ENCODE measurements around the gene PCDHB9.
"Not testable (repeated sequence)": the region's sequence is repeated elsewhere in the genome, so short reads cannot be mapped to it uniquely, and the experiment has no call there.

Gene PCDHB9

DNA sequence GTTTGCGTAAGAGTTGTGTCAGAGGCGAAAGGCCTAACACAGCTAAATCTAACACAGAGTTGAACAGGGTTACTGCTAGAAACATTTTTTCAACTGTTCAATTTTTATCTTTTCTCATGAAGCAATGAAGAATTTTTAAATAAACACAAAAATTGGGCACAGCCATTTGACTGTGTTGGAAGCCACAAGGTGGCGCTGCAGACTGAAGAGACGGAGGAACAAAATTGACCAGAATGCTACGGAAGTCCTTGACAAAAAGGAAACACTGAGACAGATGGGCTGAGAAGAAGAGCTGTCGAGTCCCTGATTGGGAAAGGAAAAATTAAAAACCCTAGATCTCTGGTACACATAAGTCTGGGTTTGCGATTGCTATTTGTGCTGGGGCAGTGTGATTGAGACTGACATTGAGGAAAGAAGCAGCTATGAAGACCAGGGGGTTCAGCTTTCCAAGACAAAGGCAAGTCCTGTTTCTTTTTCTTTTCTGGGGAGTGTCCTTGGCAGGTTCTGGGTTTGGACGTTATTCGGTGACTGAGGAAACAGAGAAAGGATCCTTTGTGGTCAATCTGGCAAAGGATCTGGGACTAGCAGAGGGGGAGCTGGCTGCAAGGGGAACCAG is at the start of gene PCDHB9:
Gene PCDHB9 (plus strand): TSS at position 265 of the 616 bp plus-strand sequence. CDS start 158 bp downstream, at position 423.
- in situ Hi-C loops (cut with HindIII; ENCODE audit: low sequenced_read_pairs): no loop called here

DNA sequence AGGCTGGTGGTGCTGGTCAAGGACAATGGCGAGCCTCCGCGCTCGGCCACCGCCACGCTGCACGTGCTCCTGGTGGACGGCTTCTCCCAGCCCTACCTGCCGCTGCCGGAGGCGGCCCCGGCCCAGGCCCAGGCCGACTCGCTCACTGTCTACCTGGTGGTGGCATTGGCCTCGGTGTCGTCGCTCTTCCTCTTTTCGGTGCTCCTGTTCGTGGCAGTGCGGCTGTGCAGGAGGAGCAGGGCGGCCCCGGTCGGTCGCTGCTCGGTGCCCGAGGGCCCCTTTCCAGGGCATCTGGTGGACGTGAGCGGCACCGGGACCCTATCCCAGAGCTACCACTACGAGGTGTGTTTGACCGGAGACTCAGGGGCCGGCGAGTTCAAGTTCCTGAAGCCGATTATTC is 49.6 kb upstream of the PCDHB9 start:
- in situ Hi-C loops (cut with HindIII; ENCODE audit: low sequenced_read_pairs): not testable (repeated sequence)

DNA sequence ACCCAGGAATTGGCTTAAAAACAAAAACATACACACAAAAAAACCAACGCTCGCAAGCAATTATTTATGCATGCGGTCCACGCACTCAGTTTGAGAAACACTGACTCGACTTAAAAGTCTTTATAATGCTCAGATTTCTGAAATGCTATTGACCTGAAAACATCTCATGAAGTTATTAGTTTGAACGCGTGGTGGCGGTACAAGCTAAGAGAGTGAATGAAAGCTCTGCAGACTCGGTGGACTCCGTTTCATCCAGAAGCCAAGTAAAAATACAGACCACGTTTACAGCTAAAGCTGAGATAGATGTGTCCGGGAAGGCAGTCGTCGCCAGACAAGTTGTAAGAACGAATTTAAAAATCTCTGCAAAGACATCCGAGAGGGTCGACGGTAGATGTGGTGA is 37.1 kb upstream of the PCDHB9 start, which contains the start of gene PCDHB6:
Gene PCDHB6 (plus strand): TSS at position 246 of the 400 bp plus-strand sequence. CDS start 201 bp downstream, outside the sequence.
- in situ Hi-C loops (cut with HindIII; ENCODE audit: low sequenced_read_pairs): no loop called here

DNA sequence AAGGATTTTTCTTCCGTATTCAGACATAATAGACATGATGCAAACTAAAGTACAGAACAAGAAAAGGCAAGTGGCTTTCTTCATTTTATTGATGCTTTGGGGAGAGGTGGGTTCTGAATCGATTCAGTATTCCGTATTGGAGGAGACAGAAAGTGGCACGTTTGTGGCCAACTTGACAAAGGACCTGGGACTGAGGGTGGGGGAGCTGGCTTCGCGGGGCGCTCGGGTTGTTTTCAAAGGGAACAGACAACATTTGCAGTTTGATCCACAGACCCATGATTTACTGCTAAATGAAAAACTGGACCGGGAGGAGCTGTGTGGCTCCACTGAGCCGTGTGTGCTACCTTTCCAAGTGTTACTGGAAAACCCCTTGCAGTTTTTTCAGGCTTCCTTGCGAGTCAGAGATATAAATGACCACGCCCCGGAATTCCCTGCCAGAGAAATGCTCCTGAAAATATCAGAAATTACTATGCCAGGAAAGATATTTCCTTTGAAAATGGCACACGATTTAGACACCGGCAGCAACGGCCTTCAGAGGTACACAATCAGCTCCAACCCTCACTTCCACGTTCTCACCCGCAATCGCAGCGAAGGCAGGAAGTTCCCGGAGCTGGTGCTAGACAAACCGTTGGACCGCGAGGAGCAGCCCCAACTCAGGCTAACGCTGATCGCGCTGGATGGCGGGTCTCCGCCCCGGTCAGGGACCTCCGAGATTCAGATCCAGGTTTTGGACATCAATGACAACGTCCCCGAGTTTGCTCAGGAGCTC is 36.6 kb upstream of the PCDHB9 start:
- in situ Hi-C loops (cut with HindIII; ENCODE audit: low sequenced_read_pairs): no loop called here

DNA sequence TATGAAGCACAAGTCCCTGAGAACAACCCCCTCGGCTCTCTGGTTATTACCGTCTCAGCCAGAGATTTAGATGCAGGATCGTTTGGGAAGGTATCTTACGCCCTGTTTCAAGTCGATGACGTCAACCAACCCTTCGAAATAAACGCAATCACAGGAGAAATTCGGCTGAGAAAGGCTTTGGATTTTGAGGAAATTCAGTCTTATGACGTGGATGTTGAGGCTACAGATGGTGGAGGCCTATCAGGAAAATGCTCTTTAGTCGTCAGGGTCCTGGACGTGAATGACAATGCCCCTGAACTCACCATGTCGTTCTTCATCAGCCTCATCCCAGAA is 36.0 kb upstream of the PCDHB9 start:
- in situ Hi-C loops (cut with HindIII; ENCODE audit: low sequenced_read_pairs): no loop called here

DNA sequence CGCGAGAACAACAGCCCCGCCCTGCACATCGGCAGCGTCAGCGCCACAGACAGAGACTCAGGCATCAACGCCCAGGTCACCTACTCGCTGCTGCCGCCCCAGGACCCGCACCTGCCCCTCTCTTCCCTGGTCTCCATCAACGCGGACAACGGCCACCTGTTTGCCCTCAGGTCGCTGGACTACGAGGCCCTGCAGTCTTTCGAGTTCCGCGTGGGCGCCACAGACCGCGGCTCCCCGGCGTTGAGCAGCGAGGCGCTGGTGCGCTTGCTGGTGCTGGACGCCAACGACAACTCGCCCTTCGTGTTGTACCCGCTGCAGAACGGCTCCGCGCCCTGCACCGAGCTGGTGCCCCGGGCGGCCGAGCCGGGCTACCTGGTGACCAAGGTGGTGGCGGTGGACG is 35.3 kb upstream of the PCDHB9 start:
- in situ Hi-C loops (cut with HindIII; ENCODE audit: low sequenced_read_pairs): not testable (repeated sequence)

DNA sequence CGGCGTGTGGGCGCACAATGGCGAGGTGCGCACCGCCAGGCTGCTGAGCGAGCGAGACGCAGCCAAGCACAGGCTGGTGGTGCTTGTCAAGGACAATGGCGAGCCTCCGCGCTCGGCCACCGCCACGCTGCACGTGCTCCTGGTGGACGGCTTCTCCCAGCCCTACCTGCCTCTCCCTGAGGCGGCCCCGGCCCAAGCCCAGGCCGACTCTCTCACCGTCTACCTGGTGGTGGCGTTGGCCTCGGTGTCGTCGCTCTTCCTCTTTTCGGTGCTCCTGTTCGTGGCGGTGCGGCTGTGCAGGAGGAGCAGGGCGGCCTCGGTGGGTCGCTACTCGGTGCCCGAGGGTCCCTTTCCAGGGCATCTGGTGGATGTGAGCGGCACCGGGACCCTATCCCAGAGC is 34.9 kb upstream of the PCDHB9 start:
- in situ Hi-C loops (cut with HindIII; ENCODE audit: low sequenced_read_pairs): not testable (repeated sequence)

DNA sequence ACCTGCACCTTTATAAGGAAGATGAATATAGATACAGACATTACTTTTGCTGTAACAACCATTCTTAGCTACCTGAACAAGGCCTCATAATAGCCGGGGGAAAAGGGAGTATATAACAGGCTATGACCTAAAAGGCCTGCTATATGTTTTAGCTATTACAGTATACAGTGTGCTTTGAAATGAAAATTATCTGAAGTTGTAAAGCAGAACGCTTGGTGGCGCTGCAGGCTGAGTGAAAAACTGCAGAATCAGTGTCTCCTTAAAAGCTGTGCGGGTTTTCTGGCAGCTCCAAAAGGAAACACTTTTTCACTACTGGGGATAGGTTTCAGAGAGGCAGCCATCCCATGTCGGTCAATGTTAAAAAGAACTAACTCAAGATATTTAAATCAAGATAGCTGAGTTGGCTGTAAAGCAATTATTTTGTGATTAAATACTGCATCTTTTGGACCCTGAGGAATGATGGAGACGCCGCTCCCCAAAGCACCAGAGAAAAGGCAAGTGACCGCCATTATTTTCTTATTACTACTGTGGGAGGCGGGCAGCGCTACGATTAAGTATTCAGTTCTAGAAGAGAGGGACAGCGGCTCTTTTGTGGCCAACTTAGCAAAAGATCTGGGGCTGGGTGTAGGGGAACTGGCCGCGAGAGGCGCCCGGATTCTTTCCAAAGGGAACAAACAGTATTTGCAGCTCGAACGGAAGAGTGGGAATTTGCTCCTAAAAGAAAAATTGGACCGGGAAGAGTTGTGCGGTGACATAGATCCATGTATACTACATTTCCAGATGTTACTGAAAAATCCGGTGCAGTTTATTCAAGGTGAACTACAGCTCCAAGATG is 31.2 kb upstream of the PCDHB9 start:
- in situ Hi-C loops (cut with HindIII; ENCODE audit: low sequenced_read_pairs): no loop called here

DNA sequence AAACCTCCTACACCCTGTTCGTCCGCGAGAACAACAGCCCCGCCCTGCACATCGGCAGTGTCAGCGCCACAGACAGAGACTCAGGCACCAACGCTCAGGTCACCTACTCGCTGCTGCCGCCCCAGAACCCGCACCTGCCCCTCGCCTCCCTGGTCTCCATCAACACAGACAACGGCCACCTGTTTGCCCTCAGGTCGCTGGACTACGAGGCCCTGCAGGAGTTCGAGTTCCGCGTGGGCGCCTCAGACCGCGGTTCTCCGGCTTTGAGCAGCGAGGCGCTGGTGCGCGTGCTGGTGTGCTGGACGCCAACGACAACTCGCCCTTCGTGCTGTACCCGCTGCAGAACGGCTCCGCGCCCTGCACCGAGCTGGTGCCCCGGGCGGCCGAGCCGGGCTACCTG is 29.6 kb upstream of the PCDHB9 start:
- in situ Hi-C loops (cut with HindIII; ENCODE audit: low sequenced_read_pairs): not testable (repeated sequence)

DNA sequence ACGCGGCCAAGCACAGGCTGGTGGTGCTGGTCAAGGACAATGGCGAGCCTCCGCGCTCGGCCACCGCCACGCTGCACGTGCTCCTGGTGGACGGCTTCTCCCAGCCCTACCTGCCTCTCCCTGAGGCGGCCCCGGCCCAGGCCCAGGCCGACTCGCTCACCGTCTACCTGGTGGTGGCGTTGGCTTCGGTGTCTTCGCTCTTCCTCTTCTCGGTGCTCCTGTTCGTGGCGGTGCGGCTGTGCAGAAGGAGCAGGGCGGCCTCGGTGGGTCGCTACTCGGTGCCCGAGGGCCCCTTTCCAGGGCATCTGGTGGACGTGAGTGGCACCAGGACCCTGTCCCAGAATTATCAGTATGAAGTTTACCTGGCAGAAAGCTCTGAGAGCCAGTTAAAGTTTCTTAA is 29.1 kb upstream of the PCDHB9 start:
- in situ Hi-C loops (cut with HindIII; ENCODE audit: low sequenced_read_pairs): not testable (repeated sequence)

DNA sequence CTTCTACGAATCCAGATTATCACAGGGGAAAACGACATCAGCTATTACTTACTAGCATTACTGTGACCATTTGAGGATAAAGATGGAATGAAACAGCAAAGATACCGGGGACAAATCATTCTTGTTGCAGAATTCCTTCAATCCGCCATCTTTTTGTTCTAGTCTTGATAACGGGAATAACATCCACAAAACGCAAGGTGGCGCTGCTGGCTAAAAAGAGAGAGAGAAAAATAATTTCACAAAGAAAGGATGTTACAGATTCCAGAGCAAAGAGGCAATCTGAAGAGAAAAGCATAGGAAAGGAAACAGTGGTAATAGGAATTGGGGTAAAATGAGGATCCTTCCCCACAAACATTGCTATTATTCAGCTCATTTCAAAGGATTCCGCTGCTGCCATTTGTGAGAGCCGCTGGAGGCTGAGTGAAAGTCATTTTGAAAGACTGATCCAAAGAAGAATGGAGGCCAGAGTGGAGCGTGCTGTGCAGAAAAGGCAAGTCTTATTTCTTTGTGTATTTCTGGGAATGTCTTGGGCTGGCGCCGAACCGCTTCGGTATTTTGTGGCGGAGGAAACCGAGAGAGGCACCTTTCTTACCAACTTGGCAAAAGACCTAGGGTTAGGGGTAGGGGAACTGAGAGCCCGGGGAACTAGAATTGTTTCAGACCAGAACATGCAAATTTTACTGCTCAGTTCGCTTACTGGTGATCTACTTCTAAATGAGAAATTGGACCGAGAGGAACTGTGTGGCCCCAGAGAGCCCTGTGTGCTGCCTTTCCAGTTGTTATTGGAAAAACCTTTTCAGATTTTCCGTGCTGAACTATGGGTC is 14.4 kb upstream of the PCDHB9 start, which contains the start of gene PCDHB7:
Gene PCDHB7 (plus strand): TSS at position 264 of the 824 bp plus-strand sequence. CDS start 192 bp downstream, at position 456.
- in situ Hi-C loops (cut with HindIII; ENCODE audit: low sequenced_read_pairs): no loop called here

DNA sequence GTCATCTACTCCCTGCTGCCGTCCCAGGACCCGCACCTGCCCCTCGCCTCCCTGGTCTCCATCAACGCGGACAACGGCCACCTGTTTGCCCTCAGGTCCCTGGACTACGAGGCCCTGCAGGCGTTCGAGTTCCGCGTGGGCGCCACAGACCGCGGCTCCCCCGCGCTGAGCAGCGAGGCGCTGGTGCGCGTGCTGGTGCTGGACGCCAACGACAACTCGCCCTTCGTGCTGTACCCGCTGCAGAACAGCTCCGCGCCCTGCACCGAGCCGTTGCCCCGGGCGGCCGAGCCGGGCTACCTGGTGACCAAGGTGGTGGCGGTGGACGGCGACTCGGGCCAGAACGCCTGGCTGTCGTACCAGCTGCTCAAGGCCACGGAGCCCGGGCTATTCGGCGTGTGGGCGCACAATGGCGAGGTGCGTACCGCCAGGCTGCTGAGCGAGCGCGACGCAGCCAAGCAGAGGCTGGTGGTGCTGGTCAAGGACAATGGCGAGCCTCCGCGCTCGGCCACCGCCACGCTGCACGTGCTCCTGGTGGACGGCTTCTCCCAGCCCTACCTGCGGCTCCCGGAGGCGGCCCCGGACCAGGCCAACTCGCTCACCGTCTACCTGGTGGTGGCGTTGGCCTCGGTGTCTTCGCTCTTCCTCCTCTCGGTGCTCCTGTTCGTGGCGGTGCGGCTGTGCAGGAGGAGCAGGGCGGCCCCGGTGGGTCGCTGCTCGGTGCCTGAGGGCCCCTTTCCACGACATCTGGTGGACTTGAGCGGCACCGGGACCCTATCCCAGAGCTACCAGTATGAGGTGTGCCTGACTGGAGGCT is 12.5 kb upstream of the PCDHB9 start:
- in situ Hi-C loops (cut with HindIII; ENCODE audit: low sequenced_read_pairs): loop anchor here (5.0 kb wide), 1 partner anchor 63 kb away; no protein-coding TSS in a partner anchor

DNA sequence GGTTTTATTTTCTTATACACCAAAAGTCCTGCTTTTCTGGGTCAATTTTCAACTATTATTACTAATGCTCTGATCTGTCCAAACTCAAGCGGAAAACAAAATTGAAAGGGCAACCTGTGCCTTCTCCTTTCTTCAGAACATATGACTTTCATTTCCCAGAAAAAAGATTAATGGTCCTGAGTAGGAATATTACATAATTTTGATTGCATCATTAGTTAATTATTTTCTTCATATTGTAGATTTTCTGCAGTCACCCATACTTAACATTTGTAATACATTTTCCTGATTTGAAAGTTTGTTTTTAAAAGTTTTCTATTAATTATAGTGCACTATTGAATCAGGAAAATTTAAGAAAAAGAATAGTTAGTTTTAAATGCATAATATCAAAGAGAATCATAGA is 11.0 kb upstream of the PCDHB9 start:
- in situ Hi-C loops (cut with HindIII; ENCODE audit: low sequenced_read_pairs): loop anchor here (5.0 kb wide), 1 partner anchor 61 kb away; no protein-coding TSS in a partner anchor

DNA sequence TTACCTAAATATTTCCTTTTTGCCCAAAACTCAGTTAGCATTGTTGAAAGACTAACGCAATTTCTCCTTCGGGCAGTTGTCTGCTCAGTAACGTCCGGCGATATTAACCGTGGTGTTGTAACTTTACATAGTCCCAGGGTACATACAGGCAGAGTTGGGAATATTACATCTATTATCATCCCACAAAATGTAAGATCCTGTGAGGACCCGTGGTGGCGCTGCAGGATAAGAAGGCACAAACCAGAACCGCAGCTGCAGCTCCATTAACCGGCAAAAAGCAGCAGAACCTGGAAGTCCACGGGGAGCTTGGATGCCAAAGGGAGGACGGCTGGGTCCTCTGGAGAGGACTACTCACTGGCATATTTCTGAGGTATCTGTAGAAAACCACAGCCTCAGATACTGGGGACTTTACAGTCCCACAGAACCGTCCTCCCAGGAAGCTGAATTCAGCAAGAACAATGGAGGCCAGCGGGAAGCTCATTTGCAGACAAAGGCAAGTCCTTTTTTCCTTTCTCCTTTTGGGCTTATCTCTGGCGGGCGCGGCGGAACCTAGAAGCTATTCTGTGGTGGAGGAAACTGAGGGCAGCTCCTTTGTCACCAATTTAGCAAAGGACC is 9.3 kb upstream of the PCDHB9 start, which contains the start of gene PCDHB8:
Gene PCDHB8 (plus strand): TSS at position 214 of the 615 bp plus-strand sequence. CDS start 245 bp downstream, at position 459.
- in situ Hi-C loops (cut with HindIII; ENCODE audit: low sequenced_read_pairs): loop anchor here (5.0 kb wide), 1 partner anchor 60 kb away; no protein-coding TSS in a partner anchor

DNA sequence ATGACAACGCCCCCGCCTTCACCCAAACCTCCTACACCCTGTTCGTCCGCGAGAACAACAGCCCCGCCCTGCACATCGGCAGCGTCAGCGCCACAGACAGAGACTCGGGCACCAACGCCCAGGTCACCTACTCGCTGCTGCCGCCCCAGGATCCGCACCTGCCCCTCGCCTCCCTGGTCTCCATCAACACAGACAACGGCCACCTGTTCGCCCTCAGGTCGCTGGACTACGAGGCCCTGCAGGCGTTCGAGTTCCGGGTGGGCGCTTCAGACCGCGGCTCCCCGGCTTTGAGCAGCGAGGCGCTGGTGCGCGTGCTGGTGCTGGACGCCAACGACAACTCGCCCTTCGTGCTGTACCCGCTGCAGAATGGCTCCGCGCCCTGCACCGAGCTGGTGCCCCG is 7.6 kb upstream of the PCDHB9 start:
- in situ Hi-C loops (cut with HindIII; ENCODE audit: low sequenced_read_pairs): loop anchor here (5.0 kb wide), 1 partner anchor 58 kb away; no protein-coding TSS in a partner anchor

DNA sequence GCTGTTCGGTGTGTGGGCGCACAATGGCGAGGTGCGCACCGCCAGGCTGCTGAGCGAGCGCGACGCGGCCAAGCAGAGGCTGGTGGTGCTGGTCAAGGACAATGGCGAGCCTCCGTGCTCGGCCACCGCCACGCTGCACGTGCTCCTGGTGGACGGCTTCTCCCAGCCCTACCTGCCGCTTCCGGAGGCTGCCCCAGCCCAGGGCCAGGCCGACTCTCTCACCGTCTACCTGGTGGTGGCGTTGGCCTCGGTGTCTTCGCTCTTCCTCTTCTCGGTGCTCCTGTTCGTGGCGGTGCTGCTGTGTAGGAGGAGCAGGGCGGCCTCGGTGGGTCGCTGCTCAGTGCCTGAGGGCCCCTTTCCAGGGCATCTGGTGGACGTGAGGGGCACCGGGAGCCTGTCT is 7.1 kb upstream of the PCDHB9 start:
- in situ Hi-C loops (cut with HindIII; ENCODE audit: low sequenced_read_pairs): loop anchor here (5.0 kb wide), 1 partner anchor 57 kb away; no protein-coding TSS in a partner anchor

DNA sequence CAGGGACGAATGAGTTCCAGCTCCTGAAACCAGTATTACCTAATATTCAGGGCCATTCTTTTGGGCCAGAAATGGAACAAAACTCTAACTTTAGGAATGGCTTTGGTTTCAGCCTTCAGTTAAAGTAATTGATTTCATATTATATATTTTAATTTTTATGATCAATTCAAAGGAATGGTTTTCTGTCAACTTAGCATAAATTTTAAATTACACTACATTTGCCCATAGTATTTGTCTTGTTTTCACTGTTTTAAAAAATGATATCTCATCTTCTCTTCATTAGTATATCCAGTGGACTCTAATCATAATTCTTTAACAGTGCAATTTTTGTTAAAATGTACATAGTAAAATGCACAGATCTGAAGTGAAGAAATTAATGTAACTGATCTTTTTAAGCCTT is 6.6 kb upstream of the PCDHB9 start:
- in situ Hi-C loops (cut with HindIII; ENCODE audit: low sequenced_read_pairs): no loop called here

DNA sequence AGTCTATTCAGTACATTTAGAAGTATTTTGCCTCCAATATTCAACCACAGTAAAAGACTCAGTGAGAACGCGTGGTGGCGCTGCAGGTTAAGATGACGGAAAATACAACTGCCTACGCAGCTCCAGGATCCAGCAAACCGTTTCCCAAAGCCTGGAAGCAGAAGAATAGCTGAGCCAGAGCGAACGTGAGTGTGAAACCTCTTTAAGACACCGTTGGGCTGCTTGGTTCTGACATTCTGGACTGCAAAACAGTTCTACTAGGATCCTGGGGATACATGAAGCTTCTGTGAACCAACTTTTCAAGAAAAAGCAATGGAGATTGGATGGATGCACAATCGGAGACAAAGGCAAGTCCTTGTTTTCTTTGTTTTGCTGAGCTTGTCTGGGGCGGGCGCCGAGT is 4.7 kb upstream of the PCDHB9 start, which contains the start of gene PCDHB16:
Gene PCDHB16 (plus strand): TSS at position 140 of the 400 bp plus-strand sequence. CDS start 173 bp downstream, at position 313.
- in situ Hi-C loops (cut with HindIII; ENCODE audit: low sequenced_read_pairs): no loop called here

Measured in endothelial cell of hepatic sinusoid (primary cell).